NCI-H2196 treated with DMSO at 0.1 percent for 48 hours (cell line): ENCODE data around the gene CFAP46.
"Not testable (repeated sequence)": the region's sequence is repeated elsewhere in the genome, so short reads cannot be mapped to it uniquely, and the experiment has no call there.

Experiments
- DNase-seq: peaks from one replicate; lab custom pipeline; 2025; ENCODE audit not compliant: unreplicated experiment; lab: John Stamatoyannopoulos, UW

The CFAP46 gene

GRCh38 chr10:132810141-132810806 lies 132.1 kb downstream of the CFAP46 start:
- no peak for DNase-seq

- DNase-seq: no peak
These were observed 132.9 kb downstream of the CFAP46 start for GRCh38 chr10:132809232-132810140.

DNA sequence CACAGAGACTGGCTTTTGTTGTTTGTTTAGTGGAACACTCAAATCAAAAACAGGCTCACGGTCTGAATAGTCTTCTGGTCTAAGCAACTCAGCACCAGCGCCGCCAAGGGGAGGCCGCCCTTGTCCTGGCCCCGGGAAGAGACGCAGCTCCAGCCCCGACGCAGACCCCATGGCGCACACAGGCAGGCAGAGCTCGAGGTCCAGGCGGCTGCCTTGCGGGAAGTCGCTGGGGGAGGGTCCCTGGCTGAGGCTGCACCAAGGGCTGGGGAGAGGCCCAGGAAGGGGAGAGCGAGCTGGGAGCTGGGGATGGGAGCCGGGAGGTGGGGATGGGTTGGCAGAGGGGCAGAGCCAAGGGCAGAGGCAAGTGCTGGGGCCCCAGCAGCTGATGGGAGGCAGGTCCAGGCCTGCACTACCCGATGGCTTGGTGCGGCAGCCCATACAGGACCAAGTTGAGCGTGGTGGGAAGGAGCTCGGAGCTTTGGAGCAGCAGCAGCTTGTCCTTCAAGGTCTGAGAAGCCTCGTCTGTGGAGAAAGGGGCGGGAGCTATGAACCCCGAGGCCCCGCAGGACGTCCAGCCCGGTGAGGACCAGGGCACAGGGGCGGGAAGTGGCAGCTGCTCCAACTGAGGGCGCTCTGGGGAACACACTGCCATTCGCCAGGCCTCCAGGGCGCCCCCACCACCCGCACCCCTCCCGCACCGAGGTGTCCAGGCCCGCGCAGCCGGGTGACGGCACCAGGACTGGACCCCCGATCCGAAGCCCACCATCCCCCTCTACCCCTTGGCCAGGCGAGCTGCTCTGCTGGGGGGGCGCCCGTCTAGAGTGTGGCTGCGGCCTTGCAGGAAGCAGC lies 133.8 kb downstream of the CFAP46 start:
- DNase-seq: no peak

GRCh38 chr10:132807621-132808049 lies 134.7 kb downstream of the CFAP46 start:
- no peak for DNase-seq

DNA sequence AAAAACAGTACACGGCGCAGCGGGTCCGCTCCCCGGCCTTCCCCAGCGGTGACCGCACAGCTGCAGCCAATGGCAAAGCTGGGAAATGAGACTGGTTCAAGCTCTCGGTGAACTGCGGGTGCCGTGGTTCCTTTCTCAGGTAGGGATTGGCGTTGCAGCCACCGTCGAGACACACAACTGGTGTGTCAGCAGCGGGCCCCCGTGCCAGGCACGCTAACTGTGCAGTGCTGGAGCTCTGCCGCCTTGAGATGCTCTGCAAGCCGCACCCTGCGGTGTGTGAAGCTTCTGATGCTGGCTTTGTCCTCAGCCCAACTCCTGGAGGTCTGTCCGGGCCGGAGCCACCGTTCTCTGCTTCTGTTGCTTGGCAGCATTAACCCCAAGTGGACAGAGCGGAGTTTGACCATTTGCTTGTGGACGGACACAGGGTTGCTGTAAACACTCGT lies 135.8 kb downstream of the CFAP46 start:
- DNase-seq: no peak

- DNase-seq: no peak
These were observed 136.3 kb downstream of the CFAP46 start for GRCh38 chr10:132806110-132806509.

DNA sequence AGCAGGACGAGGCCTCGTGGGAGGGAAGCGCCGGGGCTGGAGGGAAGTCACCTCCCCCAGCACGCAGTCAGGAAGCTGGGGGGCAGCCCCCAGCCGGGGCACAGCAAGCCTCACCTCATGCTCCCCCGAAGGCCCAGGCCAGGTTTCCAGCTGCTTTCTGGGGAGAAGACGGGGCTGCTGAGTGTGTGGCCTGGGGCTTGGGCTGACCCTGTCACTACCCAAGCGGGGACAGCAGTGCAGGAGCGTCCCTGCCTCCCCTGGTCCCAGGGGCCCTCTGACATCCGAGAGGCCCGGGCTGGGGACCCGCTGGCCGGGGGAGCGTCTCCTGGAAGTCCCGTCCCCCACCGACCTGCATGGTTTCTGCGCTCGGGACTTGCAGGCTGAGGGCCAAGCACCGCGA lies 136.8 kb downstream of the CFAP46 start:
- no peak for DNase-seq

DNA sequence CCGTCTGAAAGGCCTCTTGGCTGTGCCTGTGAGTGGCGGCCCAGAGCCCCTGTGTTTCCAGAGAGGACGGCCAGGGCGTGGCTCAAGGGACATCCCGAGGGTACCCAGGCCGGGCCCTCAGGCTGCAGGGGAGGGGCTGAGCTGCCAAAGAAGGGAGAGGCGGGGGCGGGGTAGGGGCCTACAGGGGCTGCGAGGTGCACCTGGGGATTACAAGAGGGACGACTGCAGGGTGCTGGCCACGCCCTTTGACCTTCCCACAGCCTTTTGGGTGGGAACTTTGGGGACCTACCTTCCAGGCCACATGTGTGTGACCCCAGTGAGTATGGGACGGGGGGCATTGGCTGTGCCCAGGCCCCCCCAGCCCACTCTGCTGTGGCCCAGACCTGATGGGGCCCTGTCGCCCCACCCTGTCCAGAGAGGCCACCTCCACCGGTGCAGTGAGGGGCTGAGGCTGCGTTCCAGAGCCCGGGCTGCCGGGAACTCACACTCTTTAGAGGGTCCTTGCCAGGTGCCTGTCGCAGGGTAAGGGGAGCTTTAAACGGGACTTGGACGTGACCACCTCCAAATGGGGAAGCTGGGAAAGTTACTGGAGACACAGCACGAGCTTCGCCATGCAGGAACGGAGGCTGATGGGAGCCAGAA lies 137.5 kb downstream of the CFAP46 start:
- DNase-seq: no peak

GRCh38 chr10:132804287-132804686 lies 138.1 kb downstream of the CFAP46 start:
- no peak for DNase-seq

DNA sequence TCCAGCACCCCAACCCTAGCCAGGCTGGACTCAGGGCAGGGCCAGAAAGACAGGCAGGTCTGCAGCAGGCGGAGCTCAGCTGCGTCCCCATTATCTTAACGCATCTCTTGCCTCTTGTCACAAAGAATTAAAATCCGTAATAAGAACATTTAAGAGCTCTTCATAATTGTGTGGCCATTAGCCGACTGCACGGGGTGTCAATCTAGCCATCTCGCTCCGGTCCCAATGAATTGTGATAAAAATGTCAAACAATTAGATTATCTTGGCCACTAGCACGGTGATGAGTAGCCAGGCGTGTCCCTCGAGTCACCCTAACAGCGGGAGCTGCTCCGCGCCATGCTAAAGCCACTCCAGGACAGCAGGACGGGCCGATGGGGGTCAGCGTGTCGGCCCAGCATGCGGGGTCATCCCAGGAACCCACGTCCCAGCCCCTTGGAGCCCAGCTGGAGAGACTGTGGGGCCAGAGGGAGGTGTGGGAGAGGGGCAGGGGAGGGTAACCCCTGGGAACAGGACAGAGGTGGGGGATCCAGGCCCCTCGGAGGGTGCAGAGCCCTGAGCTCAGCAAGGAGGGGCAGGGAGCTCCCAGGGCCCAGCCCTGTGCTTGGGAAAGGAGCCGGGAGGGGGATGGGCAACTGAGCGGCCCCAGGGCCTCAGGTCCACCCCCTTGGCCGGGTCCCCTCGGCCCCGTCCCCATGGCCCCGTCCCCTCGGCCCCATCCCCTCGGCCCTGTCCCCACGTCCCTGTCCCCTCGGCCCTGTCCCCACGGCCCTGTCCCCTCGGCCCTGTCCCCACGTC lies 138.8 kb downstream of the CFAP46 start:
- DNase-seq: no peak

DNA sequence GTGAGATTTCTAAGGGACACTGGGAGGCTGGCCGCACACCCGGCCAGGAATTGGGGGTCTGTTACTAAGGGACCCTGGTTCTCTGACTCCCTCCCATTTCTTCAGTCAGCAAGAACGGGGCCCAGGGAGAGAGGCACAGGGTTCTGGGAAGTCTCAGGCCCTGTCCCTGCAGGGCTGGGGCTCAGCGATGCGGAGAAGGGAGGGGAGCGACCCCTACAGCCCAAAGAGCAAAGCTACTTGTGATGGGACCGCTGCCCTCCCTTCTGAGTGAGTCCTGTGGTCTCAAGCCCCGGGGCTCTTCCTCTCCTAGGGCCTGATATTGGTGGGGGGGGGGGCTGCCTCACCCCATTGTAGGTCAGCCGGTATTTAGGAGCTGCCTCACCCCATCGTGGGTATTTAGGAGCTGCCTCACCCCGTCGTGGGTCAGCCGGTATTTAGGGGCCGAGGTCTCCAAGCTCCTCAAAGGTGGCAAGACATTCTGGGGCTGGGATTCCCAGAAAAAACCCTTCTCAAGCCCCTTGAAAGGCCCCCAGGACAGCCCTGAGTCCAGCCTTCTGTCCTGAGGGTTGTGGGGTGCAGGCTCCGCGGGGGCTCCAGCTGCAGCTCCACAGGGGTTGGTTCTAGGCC lies 139.6 kb downstream of the CFAP46 start:
- no peak for DNase-seq

- no peak for DNase-seq
These were observed 140.3 kb downstream of the CFAP46 start for GRCh38 chr10:132802048-132802447.

GRCh38 chr10:132799865-132800264 lies 142.5 kb downstream of the CFAP46 start:
- DNase-seq: no peak

GRCh38 chr10:132798876-132799275 lies 143.5 kb downstream of the CFAP46 start:
- no peak for DNase-seq

- DNase-seq: no peak
These were observed 144.0 kb downstream of the CFAP46 start for GRCh38 chr10:132798403-132798802.

DNA sequence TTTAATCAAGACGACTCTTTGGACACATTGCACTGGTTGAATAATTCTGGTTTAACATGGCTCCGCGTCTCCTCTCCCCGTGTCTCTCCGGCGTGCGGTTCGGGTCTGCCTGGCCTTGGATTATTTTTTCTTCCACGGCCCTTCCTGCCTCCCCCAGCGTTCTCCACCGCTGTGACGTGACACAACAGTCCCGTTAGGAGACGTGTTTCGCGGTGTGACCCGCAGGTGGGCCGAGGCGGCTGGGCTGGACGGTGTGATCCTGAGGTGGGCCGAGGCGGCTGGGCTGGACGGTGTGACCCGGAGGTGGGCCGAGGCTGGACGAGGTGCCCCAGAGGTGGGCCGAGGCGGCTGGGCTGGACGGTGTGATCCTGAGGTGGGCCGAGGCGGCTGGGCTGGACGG lies 144.4 kb downstream of the CFAP46 start:
- not testable (repeated sequence) for DNase-seq

GRCh38 chr10:132796846-132797245 lies 145.5 kb downstream of the CFAP46 start:
- DNase-seq: no peak

DNA sequence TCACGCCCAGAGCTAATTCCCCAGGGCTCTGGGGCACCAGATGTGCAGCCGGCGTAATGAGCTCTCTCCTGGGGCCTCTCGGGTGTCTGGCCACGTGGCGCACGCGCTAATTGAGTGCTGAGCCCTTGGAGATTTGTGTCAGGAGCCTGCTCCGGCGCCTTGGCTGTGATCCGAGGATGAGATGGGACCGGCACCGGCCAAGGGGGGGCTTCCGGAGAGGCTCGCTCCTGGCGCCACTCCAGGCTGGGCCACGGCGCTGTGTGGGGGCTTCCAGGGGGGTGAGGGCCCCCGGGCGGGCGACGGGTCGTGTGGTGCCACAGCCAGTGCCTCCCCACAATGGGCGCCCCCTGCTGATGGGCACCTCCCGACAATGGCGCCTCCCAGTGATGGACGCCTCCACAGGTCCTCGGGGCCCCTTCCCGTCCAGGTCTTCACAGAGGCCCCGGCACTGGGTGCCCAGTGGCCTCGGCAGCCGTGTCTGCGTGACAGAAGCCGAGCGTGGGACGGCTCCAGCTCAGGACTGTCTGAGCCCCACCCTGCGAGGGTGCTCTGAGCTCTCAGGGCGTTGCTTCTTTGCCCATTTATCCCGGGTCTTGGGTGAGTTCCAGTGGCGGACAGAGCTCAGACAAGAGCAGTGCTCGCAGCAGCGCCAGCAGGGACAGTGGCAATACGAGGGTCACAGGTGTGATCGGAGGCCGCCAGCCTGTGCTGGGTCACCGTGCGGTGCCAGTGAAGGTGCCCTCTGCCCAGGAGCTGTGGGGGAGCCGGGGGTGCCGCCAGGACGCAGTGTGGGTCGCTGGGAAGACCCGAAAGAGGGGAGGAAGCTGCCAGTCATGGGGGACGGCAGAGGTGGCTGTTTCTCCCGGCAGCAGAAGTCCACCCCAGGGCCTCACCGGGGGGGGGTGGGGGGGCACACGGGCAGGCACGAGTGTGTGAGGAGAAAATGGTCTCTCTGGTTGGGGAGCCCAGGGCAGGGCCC lies 148.2 kb downstream of the CFAP46 start:
- DNase-seq: no peak
